ELR (cell line): ENCODE data around the gene RGS3.

Experiments
- DNase-seq: peaks from one replicate; pipeline ENCODE4 v3.0.0-alpha.2; 2015; ENCODE audit warnings: low read depth

Gene RGS3

GRCh38 chr9:113465599-113466140 lies 2.1 kb downstream of the RGS3 start:
- DNase-seq: no peak

GRCh38 chr9:113467183-113467582 lies 3.7 kb downstream of the RGS3 start:
- no peak for DNase-seq

- DNase-seq: no peak
Measured at GRCh38 chr9:113468716-113469448, 5.4 kb downstream of the RGS3 start.

DNA sequence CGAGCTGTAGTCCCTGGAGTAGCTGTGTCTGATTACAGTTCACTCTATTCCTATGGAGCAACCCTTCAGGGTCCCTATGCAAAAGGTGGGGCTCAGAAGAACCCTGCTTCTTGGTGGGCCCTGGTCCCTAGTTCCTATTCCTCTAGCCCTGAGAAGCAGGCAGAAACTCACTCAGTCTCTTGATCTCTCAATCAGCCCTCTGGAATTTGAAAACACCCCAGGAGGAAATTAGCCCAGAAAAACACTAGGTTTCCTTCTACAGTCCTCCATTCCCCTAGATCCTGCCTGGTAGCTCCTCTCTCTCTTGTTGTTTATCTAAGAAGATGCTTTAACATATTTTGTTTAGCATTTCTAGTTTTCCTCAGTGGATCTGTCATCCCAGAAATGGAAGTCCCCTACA lies 7.6 kb downstream of the RGS3 start:
- DNase-seq: no peak

DNA sequence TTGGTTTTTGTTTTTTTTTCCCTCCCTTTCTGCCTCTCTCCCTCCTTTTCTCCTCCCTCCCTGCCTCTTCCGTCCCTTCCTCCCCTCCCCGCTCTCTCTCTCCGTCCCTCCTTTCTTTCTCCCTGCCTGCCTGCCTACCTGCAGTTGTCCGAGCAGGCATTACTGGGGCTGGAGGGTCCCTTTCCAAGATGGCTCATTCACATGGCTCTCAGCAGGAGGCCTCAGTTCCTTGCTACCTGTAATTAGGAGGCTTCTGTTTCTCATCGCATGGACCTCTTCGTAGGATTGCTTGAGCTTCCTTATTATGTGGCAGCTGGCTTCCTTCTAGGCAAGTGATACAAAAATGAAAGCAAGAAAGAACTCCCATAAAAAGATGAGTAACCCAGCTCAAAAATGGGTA lies 8.0 kb downstream of the RGS3 start:
- DNase-seq: no peak

GRCh38 chr9:113472199-113472598 lies 8.7 kb downstream of the RGS3 start:
- DNase-seq: no peak

DNA sequence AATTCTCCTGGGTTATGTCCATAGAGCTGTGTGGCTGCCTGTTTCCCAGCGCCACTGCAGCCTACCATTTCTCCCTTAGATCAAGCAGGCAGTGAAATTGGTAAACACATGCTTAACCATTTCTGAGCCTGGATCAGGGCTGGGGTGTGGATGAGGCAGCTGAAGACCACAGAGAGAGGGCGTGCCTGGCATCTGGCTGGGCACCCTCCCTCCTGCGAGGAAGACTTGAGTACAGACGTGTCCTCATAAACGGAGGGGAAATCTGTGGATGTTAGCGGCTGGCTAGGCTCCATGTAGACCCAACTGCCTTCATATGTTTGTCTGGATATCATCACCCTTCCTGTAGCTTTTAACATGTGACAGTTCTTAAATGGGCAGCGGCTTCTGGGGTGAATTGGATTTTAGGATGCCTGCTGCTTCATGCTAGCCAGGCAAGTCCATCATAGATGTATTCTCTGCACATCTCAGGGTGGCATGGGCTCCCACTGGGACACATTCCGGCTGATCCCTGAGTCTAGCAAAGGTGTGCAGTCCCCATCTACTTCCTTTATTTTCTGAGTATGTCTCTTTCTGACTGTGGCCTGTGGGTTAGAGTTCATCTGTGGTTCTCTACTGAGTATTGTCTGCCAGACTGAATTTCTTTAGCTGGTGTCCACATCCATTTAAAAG lies 11.0 kb downstream of the RGS3 start:
- DNase-seq: no peak

DNA sequence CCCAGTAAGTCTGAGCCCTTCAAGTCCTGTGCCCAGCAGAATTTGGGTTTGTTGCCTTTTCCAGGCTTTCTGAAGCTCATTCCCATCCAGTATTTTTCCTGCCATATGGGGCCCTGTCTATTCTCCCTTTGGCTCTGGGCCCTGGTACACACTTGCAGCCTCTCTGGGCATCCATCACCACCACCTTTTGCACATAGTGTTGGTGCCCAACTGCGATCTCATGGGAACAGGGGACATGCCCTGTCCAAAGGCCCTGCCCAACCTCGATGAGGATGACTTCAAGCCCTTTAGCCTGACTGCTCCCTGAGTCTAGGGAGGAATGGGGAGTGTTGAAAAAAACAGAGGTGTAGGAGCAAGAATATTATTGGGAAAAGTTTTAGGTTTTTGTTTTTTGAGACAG lies 11.5 kb downstream of the RGS3 start:
- DNase-seq: no peak

- no peak for DNase-seq
Measured at GRCh38 chr9:113475992-113476391, 12.5 kb downstream of the RGS3 start.

DNA sequence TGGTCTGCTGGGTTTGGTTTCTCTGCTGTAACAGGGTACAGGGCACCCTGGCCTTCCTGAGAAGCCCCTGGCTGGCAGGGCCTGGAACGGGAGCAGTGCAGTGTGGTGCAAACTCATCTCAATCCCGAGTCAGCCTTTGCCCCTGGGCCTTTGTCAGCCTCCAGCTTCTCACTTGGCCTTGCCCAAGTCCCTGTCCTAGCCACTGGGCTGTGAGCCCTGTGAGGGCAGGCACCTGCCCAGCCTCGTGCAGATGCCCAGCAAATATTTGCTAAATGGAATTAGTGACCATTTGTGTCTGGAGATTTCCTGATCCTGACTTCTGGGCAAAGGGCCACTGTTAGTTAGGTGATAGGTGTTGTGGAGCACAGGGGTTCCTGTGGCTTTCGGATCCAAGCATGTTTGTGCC lies 13.0 kb downstream of the RGS3 start:
- no peak for DNase-seq

DNA sequence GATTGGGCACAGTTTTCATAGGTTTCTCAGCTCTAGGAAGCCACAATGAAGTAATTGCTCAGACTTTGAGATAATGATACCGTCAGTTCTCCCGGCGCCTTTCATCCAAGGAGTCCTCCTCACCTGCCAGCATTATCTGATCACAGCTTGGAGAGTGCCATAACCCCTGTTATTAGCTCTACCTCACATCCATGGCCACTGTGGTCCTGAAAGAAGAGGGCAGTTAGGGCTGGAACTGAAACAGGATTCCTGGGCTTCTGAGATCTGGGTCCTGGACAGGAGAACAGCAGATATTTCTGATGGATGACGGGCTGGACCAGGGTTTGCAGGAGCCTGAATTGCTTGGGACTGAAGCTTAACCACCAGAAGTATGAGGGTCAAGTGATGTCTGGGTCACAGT lies 13.5 kb downstream of the RGS3 start:
- no peak for DNase-seq

- no peak for DNase-seq
Measured at GRCh38 chr9:113477661-113478060, 14.1 kb downstream of the RGS3 start.

GRCh38 chr9:113479174-113479621 lies 15.7 kb downstream of the RGS3 start:
- no peak for DNase-seq

DNA sequence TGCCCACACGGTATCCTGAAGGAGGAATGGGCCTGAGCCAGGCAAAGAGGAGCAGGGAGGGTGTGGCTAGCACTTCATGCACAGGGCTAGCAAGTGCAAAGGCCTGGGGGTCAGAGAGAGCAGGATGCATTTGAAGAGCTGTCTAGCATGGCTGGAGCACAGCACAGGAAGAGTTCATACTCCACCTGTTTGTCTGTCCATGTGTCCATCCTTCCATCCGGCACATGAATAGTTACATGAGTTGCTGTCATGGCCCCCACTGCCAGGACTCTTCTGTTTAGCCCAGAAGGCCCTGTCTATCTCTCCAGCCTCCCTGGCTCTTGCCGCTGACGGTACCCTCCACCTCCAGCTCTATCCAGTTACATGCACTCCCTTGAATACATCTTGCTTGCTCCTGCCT lies 17.1 kb downstream of the RGS3 start:
- no peak for DNase-seq

DNA sequence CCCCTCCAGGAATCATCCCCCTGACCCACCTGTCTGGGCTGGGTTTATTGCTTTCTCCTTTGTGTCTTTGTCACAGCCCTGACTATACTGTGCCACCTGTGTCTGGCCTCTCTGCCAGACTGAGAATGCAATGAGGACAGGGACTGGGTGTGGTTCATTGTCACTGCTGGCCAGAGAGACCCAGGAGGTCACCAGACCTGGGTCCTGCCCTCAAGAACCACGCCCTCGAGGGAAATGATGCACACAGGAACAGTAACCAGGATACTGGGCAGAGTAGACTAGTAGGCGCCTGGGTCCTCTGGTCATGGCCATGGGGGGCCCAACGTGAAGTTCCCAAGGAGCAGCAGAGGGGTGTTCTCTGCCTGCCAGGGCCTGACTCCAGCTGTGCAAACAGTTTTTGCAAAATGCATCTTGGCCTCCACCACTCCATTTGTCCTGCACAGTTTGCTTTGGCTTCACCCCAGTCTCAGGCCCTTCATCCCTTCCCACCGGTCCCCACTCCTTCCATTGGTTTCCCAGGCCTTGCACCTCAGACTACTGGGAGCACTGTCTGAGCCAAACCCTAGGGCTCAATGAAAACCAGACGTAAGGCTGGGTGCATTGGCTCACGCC lies 17.8 kb downstream of the RGS3 start:
- no peak for DNase-seq

DNA sequence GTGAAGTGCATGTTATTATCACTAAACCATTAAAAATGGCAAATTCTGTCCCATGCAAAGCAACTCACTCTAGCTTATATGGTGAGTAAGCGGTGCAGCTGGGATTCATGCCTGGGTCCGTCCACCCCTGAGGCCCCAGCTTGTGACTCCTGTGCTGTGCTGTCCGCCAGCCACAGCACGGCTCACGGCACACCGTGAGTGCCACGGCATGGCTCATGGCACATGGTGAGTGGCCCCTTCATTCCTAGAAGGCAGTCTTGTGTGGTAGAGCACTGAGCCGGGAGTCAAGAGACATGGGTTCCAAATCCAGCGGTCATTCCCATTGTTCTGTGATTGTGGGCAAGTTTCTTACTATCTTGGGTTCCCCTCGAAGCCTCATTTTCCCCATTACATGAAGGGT lies 18.8 kb downstream of the RGS3 start:
- DNase-seq: no peak

DNA sequence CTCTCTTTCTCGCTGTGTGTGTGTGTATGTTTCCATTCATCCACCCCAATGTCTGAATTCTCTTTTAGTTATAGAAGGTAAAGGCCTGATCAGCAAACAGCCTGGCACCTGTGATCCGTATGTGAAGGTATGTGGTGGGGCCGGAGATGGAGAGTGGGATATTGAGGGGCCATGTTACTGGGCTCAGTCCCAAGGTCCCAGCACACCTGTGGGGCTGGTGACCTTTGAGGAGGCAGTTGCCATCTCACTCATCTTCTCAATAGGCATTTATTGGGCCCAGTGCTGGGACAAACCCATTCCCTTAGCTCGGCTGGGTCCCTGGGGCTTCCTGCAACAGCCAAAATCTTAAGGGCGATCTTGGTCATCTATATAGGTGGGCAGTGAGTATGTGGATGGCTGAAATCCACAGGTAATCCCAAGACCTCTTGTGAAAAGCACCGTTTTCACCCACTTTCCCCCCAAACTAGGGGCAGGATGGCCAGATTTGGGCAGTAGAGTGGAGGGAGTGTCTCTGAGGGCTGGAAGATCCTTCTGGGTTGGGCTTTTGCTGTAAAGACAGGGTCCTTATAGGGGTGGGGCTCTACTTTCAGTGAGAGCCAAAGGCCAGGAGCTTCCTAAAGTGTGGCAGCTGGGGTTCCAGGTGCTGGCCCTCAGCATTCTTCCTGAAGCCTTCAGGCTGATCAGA lies 19.6 kb downstream of the RGS3 start:
- DNase-seq: no peak

DNA sequence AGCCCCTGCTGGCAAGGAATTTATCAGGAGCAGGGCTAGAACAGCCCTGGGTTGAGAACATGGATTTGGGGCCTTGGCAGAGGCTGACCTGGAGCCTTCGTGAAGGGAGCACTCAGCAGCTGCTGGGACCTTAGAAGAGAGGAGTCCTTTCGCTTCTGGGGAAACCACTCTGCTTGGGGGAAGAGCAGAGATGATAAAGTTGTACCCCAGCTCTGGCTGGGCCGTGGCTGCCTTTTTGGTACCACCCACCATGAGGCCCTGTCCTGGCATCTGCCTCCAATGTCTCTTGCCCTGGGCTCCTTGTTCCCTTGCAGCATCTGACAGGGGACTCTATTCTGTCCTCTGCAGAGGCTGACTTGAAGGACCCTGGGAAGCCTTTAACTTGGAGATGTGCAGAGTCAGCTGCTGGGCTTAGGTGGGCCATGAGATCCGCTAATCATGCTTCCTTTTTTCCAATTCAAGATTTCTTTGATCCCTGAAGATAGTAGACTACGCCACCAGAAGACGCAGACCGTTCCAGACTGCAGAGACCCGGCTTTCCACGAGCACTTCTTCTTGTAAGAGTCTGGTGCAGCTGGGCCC lies 20.2 kb downstream of the RGS3 start:
- no peak for DNase-seq

GRCh38 chr9:113484258-113484730 lies 20.8 kb downstream of the RGS3 start:
- no peak for DNase-seq

DNA sequence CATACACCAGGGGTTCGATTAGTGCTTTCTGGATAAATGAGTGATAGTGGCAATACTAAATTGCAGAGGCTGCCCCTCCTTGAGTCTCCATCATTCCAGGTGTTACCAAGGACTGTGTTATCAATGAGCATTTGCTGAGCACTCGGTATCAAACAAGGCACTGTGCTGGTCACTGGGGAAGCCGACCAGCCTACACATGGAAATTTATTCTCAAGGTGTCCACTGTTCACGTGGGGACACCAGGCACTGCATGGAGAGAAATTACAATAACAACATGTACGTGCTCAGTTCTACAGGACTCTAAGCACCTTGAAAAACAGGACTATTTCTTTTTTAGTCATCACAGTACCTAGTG lies 22.2 kb downstream of the RGS3 start:
- no peak for DNase-seq

- DNase-seq: no peak
Measured at GRCh38 chr9:113486327-113486726, 22.8 kb downstream of the RGS3 start.

DNA sequence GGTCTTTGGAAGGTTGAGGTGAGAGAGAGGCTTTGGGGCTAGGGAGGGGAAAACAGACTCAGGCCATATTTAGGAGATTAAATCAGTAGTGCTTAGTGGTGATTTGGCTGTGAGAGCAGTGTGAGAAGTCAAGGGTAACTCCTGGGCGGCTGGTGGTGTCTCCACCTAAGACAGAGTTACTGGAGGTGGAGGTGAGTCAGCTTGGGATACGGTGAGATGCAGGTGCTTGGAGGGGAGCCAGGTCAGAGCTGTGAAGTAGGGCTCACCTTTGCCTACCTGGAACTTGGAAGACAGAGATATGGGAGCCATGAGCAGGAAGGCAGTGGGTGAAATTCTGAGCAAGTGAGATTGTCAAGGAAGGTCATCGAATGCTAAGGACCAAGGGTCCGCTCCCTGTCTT lies 24.5 kb downstream of the RGS3 start:
- DNase-seq: no peak
